ENCODE data around the gene TEX9.
"Not testable (repeated sequence)": the region's sequence is repeated elsewhere in the genome, so short reads cannot be mapped to it uniquely, and the experiment has no call there.

The TEX9 gene

GRCh38 chr15:56411122-56411749 lies 46.0 kb downstream of the TEX9 start:
- TF ChIP-seq, protein P1, sequence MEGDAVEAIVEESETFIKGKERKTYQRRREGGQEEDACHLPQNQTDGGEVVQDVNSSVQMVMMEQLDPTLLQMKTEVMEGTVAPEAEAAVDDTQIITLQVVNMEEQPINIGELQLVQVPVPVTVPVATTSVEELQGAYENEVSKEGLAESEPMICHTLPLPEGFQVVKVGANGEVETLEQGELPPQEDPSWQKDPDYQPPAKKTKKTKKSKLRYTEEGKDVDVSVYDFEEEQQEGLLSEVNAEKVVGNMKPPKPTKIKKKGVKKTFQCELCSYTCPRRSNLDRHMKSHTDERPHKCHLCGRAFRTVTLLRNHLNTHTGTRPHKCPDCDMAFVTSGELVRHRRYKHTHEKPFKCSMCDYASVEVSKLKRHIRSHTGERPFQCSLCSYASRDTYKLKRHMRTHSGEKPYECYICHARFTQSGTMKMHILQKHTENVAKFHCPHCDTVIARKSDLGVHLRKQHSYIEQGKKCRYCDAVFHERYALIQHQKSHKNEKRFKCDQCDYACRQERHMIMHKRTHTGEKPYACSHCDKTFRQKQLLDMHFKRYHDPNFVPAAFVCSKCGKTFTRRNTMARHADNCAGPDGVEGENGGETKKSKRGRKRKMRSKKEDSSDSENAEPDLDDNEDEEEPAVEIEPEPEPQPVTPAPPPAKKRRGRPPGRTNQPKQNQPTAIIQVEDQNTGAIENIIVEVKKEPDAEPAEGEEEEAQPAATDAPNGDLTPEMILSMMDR (IDR thresholded peaks at IDR 0.05): no peak
- DNase-seq (ENCODE audit: low spot score): no peak
- Histone ChIP-seq H3K27ac (no peak overlapping the region), H3K4me3 (no peak overlapping the region)

DNA sequence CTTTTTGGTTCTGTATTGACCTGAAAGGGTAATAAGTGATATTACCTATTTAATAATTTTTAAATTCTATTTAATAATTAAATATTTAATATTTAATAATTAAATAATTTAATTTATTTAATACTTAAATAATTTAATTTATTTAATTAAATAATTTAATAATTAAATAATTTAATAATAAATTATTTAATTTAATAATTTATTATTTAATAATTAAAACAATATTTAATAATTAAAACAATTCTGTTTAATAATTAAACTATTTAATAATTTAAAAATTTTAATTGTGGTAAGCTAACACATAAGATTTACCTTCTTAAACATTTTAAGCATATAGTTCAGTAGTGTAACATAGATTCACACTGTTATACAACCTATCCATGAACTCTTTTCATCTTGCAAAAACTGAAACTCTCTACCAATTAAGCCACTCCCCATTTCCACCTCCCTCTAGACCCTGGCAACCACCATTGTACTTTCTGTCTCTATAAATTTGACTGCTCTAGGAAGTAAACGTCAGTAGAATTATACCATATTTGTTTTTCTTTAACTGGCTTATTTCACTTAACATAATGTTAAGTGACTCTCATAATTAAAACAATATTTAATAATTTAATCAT lies 48.0 kb downstream of the TEX9 start:
- not testable (repeated sequence) for DNase-seq (ENCODE audit: low spot score); H3K4me3 ChIP-seq; H3K27ac ChIP-seq

DNA sequence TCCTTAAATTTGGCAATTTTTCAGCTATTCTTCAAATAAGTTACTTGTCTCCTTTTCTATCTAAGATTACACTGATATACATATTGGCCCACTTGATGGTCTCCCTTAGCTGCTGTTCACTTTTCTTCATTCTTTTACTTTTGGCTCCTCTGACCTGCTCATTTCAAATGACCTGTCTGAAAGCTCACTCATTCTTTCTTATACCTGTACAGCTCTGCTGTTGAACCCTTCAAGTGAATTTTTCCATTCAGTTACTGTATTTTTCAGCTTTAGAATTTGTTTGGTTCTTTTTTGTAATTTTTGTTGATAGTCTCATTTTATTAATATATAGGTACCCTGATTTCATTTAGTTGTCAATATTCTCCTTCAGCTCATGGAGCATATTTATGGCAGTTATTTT lies 60.0 kb downstream of the TEX9 start:
- DNase-seq (ENCODE audit: low spot score): no peak
- H3K4me3 ChIP-seq: no peak overlapping the region
- TF ChIP-seq, protein P1 (IDR thresholded peaks at IDR 0.05): no peak
- no peak overlapping the region for H3K27ac ChIP-seq

GRCh38 chr15:56425976-56426375 lies 60.8 kb downstream of the TEX9 start:
- DNase-seq (ENCODE audit: low spot score): no peak
- TF ChIP-seq, protein P1 (IDR thresholded peaks at IDR 0.05): no peak
- no peak overlapping the region for H3K27ac ChIP-seq
- H3K4me3 ChIP-seq: no peak overlapping the region

DNA sequence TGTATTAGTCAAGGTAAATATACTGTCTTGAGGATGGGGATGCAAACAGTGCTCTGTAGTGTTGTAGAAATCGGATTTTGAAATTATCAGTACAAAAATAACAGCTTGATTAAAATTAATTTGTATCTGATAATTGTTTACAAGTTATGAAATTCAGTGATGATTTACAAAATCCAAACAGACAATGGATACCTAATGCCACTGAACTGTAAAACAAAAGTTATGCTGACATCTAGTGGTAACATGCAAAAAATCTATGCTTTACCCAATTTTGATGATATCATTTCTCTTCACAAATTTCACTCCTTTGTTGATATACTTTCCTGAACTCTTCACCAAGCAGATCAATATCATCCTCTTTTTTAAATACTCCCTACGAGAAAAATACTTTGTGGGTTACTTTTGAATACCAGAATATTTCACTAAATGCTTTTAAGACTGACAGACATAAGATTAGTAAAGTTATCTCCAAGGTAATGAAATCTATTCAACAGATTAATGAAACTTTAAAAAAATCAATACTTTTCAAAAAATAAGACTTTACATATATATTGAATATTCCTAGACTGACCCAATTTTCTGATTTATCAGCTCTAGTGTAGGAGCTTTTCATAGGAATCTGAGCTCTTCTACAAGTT lies 63.7 kb downstream of the TEX9 start:
- H3K27ac ChIP-seq: no peak overlapping the region
- DNase-seq (ENCODE audit: low spot score): no peak
- H3K4me3 ChIP-seq: no peak overlapping the region
- TF ChIP-seq, protein P1 (IDR thresholded peaks at IDR 0.05): no peak

DNA sequence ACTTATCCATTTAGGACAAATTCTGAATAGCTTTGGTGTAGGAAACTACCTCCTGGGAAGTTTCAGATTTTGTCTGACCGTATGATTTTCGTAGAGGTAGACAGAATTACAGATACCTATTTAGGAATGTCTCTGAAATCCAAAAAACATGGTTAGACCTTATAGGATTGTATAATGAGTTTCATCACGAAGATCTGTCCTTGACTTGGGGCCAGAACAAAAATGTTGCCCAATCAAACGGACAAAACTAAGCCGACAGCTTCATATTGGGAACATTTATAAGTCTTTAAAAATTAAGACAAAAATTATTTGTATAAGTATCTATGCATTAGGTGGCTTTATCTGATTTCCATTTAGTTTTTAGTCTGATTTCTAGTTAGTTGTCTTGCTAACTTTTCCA lies 67.1 kb downstream of the TEX9 start:
- TF ChIP-seq, protein P1 (IDR thresholded peaks at IDR 0.05): no peak
- no peak overlapping the region for H3K4me3 ChIP-seq
- H3K27ac ChIP-seq: no peak overlapping the region
- no peak for DNase-seq (ENCODE audit: low spot score)

DNA sequence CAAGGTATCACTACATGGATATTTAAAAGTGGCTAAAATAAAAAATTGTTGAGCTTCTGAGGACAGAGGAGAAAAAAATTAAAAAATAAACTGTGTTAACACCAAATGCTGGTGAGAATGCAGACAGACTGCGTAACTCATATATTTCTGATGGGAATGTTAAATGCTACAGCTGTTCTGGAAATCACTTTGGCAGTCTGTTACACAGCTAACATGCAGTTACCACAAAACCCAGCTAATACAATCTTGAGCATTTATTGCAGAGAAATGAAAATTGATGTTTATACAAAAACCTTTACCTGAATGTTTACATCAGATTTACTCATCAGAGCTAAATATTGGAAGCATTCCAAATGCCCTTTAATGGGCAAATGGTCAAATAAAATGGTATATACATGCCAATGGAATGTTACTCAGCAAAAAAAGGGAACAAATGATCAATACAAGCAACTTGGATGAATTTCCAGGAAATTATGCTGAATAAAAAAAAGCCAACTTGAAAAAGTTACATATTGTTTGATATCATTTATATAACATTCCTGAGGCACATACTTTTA lies 75.1 kb downstream of the TEX9 start:
- no peak for DNase-seq (ENCODE audit: low spot score)
- H3K4me3 ChIP-seq: no peak overlapping the region
- H3K27ac ChIP-seq: no peak overlapping the region
- TF ChIP-seq, protein P1 (IDR thresholded peaks at IDR 0.05): no peak
